Activated CD8-positive, alpha-beta memory T cell treated with anti-CD3 and anti-CD28 coated beads, Interleukin-2, amount 50 U/mL, for 1 hour (primary cell): ENCODE measurements around the gene R3HDM2.
"Not testable (repeated sequence)": the region's sequence is repeated elsewhere in the genome, so short reads cannot be mapped to it uniquely, and the experiment has no call there.

Experiments
- DNase-seq: peaks from one replicate; pipeline ENCODE4 v3.0.0-alpha.2; 2020; ENCODE audit errors: extremely low read depth

R3HDM2 gene

DNA sequence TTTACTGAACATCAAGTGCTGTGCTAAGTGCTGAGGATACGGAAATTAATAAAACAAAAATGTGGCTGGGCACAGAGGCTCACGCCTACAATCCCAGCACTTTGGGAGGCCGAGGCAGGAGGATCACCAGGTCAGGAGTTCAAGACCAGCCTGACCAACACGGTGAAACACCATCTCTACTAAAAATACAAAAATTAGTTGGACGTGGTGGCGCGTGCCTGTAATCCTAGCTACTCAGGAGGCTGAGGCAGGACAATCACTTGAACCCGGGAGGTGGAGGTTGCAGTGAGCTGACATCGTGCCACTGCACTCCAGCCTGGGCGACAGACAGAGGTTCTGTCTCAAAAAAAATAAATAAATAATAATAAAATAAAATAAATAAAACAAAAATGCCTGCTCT is 3.9 kb downstream of the R3HDM2 start:
- not testable (repeated sequence) for DNase-seq

DNA sequence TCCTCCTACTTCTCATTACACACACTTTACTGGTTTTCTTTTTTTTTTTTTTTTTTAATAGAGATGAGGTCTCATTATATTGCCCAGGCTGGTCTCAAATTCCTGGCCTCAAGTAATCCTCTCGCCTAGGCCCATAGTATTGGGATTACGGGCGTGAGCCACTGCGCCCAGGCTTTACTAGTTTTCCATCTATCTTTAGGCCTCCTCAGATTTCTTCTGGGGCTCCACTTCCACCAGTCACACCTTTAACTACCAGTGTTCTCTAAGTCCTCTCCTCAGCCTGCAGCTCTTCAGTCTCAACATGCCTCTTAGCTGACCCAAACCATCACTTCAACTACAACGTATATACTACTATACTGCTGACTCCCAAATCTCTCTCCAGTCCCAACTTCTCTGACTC is 10.4 kb downstream of the R3HDM2 start:
- no peak for DNase-seq

DNA sequence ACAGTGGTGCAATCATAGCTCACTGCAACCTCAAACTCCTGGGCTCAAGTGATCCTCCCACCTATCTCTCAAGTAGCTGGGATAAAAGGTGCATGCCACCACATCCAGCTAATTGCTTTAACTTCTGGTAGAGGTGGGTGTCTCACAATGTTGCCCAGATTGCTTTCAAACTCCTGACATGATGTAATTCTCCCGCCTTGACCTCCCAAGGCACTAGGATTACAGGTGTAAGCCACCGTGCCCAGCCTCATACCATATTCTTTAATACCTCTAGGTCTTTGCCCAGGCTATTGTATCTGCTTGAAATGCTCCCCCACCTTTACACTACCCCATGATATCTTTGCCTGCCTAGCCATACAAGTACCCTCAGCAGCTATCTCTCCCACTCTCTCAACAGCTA is 11.3 kb downstream of the R3HDM2 start:
- no peak for DNase-seq

DNA sequence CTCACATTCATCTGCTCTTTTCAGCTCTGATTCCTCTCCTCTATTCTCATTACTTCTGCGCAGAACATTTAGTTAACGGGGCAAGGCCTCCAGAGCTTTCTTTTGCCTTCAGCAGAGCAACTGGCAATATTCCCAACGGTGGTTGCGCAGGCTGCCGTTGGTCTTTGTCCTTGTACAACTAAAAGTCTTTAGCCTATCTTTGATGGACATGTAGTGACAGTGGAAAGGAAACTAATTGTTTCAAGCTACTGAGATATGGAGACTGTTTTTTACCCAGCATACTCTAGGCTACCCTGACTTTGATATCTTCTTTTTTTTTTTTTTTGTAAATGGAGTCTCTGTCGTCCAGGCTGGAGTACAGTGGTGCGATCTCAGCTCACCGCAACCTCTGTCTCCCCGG is 12.6 kb downstream of the R3HDM2 start:
- DNase-seq: no peak

DNA sequence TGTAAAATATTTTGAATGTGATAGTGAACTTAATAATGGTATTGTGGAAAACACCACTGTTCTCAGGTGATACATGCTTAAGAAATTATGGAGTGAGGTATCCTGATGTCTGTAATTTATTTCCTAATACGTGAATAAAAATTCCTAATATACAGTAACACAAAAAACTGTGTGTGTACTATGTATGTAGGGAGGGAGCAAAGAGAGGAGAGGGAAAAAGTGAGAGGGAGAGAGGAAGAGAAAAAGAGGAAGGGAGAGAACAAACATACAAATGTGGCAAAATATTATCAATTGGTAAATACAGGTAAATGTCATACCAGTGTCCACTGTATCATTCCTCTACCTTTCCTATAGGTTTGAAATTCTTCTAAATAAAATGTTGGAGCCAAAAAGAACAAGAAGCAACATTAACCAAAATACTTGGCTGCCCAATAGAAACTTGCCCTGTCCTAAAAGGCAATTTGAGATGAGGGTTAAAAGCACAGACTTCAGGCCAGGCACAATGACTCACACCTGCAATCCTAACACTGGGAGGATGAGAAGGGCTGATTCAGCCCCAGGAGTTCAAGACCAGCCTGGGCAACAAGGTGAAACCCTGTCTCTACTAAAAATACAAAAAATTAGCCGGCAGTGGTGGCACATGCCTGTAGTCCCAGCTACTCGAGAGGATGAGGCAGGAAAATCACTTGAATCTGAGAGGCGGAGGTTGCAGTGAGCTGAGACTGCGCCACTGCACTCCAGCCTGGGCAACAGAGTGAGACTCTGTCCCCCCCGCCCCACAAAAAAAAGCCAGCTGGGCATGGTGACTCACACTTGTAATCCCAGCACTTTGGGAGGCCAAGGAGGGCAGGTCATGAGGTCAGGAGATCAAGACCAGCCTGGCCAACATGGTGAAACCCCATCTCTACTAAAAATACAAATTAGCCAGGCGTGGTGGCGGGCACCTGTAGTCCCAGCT is 14.5 kb downstream of the R3HDM2 start:
- no peak for DNase-seq

DNA sequence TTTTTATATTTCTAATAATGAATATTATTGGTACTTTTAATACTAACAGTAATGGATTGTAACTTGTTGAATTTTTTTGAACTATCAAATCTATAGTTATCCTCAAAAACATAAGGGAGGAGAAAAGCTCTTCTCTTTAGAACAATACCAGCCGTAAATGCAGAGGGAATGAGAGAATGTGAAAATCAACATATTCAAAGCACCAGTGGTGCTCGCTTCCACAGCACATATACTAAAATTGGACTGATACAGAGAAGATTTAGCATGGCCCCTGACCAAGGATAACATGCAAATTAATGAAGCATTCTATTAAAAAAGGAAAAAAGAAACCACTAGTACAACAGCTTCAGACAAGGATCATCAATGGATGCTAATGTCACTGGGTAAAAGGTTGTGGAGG is 15.8 kb downstream of the R3HDM2 start:
- no peak for DNase-seq

DNA sequence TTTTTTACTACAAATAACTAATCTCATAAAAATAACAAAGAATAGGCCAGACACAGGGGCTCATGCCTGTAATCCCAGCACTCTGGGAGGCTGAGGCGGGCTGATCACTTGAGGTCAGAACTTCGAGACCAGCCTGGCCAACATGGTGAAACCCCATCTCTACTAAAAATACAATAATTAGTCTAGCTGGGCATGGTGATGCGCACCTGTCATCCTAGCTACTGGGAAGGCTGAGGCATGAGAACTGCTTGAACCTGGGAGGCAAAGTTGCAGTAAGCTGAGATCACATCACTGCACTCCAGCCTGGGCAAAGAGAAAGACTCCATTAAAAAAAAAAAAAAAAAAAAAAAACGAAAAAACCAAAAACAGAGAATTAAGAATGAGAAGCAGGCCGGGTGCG is 16.7 kb downstream of the R3HDM2 start:
- DNase-seq: not testable (repeated sequence)

DNA sequence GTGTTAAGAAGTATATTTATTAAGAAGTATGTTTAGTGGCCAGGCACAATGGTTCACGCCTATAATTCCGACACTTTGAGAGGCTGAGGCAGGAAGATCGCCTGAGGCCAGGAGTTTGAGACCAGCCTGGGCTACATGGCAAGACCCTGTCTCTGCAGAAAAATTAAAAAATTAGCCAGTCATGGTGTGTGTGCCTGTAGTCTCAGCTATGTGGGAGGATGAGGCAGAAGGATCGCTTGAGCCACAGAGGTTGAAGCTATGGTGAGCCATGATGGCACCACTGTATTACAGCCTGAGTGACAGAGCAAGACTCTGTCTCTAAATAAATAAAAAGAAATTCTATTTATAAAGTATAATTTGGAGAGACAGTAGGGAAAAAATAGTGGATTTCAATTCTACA is 20.3 kb downstream of the R3HDM2 start:
- DNase-seq: no peak

DNA sequence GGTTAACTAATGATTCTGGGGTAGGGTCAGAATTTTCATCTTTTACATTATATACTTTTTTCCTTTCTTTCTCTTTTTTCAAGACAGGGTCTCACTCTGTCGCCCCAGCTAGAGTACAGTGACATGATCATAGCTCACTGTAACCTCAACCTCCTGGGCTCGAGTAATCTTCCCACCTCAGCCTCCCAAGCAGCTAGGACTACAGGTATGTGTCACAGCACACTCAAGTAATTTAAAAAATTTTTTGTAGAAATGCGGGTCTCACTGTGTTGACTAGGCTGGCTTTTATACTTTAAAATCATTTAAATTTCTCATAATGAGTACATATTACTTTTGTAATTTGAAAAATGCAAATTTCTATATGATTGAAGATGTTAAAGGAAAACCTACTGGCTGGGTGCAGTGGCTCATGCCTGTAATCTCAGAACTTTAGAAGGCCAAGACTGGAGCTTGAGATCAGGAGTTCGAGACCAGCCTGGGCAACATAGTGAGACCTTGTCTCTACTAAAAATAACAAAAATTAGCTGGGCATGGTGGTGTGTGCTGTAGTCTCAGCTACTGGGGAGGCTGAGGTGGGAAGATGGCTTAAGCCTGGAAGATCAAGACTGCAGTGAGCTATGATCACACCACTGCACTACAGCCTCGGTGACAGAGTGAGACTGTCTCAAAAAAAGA is 25.7 kb downstream of the R3HDM2 start:
- DNase-seq: no peak

DNA sequence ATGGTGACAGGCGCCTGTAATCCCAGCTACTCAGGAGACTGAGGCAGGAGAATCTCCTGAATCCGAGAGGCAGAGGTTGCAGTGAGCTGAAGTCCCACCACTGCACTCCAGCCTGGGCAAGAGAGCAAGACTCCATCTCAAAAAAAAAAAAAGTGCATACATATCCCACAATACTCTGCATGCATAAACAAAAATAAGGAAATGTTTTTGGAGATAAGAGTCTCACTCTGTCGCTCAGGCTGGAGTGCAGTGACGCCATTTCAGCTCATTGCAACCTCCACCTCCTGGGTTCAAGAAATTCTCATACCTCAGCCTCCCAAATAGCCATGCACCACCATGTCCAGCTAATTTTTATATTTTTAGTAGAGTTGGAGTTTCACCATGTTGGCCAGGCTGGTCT is 28.7 kb downstream of the R3HDM2 start:
- DNase-seq: not testable (repeated sequence)

DNA sequence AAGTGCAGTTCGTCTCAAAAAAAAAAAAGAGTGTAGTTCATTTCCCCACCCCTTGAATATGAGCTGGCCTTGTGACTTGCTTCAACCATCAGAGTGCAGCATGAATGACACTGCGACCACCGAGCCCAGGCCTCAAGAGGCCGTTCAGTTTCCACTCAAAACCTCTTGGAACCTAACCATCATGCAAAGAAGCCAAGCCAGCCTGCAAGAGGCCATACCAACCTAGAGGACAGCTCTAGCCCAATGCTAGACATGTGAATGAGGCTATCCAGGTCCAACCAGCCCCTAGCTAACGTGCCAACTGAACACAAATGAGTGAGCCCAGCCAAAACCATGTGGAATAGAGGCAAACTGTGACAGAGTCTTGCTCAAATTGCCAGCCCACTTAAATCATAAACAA is 29.7 kb downstream of the R3HDM2 start:
- no peak for DNase-seq

DNA sequence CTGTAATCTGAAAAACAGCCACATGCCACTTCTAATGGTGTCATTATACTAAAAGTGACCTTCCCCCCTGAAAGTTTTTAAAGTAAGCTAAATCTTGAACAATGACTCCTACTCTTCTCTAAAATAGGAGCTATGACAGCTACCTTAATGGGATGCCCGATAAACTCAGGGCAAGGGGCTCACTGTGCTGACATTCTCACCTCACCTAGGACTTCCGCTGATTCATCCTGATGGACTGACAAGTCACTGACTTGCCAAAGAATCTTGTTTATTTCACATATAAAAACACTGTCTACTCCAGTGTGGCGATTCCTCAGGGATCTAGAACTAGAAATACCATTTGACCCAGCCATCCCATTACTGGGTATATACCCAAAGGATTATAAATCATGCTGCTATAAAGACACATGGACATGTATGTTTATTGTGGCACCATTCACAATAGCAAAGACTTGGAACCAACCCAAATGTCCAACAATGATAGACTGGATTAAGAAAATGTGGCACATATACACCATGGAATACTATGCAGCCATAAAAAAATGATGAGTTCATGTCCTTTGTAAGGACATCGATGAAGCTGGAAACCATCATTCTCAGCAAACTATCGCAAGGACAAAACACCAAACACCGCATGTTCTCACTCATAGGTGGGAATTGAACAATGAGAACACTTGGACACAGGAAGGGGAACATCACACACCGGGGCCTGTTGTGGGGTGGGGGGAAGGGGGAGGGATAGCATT is 31.0 kb downstream of the R3HDM2 start:
- DNase-seq: not testable (repeated sequence)

DNA sequence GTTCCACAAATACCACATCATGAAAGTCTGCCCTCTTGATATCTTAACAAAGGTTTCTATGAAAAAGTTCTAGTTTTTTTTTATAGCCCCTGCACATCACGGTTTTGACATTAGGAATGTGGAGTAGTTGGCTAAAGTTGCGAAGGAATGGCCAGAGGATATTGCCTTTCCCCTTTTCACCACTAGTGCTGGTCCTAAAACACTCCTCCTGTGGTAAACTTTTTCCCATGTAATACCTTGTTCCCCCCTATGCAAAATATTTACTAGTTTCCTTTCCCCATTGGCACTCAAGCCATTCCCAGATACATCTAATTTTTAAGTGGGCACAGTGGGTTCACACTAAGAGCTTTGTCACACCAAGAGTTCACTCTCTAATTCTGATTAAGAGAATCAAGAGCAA is 33.4 kb downstream of the R3HDM2 start:
- no peak for DNase-seq

DNA sequence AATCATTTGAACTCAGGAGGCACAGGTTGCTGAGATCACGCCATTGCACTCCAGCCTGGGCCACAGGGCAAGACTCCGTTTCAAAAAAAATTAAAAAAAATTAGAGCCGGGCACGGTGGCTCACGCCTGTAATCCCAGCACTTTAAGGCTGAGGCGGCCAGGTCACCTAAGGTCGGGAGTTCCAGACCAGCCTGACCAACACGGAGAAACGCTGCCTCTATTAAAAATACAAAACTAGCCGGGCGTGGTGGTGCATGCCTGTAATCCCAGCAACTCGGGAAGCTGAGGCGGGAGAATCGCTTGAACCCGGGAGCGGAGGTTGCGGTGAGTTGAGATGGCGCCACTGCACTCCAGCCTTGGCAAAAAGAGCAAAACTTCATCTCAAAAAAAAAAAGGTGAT is 35.7 kb downstream of the R3HDM2 start:
- no peak for DNase-seq

DNA sequence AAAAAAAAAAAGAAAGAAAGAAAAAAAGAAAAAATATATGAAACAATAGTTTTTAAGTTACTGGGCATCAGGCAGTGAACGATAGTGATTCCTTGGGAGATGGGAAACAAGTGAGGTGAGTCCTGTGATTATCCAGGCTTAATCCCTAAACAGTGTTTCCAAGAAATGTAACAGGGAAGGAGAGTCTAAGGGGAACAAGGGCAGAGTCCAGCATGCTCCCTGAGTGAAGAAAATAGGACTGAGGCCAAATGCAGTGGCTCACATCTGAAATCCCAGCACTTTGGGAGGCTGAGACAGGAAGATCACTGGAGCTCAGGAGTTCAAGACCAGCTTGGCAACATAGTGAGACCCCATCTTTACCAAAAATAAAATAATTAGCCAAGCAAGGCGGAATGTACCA is 40.7 kb downstream of the R3HDM2 start:
- no peak for DNase-seq

DNA sequence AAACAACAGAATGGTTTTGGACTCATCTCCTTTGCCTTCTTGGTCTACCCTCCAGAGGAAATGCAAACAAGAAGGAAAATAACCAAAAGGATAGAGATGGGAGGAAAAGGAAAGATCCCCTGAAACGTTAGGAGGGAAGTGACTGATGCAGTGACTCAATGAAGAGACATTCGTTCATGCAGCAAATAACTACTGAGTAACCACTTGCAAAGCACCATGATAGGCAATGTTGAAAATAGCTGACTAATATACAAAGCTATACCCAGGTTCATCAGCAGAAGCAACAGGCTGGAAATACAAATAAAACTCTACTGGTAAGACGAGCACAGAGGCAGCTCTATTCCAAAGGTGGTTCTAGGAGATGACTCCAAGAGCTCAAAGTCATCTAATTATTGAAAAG is 41.8 kb downstream of the R3HDM2 start:
- DNase-seq: no peak

DNA sequence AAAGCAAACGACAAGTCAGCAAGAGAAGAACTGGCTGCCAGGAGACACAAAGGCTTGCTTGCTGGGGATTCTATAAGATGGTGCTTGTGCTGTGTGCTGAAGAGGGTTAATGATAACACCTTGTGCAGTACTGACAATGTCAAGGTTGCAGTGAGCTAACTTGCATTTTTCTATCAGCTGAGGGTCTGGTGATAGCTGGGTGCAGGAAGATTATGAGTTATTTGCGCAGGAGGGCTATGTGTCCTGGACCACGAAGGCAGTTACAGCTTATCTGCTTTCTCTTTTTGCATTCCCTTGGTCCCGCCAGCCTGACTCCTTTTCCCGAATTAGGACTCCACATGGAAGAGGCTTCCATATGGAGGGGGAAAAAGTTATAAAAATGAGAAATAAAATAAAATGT is 42.4 kb downstream of the R3HDM2 start:
- no peak for DNase-seq

DNA sequence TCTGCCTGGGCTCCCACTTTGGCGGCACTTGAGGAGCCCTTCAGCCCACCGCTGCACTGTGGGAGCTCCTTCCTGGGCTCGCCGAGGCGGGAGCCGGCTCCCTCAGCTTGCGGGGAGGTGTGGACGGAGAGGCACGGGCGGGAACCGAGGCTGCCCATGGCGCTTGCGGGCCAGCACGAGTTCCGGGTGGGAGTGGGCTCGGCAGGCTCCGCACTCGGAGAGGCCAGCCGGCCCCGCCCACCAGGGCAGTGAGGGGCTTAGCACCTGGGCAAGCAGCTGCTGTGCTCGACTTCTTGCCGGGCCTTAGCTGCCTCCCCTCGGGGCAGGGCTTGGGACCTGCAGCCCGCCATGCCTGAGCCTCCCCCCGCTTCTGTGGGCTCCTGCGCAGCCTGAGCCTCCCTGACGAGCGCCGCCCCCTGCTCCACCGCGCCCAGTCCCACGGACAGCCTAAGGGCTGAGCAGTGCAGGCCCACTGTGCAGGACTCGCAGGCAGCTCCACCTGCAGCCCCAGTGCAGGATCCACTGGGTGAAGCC is 44.6 kb downstream of the R3HDM2 start:
- no peak for DNase-seq

DNA sequence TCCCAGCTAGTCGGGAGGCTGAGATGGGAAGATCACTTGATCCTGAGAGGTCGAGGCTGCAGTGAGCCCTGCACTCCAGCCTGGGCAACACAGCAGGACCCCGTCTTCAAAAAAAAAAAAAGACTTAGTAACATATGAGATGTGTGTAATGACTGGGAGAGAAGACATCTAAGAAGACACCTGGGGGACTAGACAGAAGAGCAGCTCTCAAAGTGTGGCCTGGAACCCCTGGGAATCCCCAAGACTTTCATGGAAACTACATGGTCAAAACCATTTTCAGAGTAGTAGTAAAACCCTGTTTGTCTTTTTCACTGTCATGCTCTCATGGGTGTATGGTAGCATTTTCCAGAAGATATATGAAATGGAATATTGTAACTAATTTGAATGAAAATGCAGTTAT is 45.3 kb downstream of the R3HDM2 start:
- no peak for DNase-seq

DNA sequence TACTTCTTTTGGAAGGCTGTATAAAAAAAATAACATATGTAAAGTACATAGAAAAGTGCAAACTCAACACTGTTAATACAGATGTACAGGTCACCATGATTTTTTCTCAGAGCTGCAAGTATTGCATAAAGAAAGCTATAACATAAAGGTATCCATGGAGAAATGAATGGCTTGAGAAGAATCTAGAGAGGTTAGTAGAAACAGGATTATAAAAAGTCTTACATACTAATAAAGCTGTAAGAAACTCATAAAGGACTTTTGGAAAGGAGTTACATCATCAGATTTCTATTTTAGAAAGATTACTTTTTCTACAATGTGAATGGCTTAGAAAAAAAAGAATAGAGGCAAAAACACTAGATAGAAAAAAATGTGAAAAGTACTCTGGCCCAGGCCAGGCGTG is 46.4 kb downstream of the R3HDM2 start:
- DNase-seq: no peak

DNA sequence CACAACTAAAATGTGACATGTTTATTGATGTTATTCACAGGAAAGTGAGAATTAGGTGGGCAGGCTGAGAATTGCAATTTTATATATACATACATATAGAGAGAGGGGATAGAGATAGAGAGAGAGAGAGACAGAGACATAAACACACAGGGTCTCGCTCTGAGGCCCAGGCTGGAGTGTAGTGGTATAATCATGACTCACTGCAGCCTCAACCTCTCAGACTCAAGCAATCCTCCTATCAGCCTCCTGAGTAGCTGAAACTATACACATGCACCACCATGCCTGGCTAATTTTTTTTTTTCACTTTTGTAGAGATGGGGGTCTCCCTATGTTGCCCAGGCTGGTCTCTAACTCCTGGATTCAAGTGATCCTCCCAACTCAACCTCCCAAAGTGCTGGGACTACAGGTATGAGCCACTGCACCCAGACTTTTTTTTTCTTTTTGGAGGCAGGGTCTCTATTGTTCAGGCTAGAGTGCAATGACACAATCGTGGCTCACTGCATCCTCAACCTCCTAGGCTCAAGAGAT is 49.1 kb downstream of the R3HDM2 start:
- DNase-seq: no peak

DNA sequence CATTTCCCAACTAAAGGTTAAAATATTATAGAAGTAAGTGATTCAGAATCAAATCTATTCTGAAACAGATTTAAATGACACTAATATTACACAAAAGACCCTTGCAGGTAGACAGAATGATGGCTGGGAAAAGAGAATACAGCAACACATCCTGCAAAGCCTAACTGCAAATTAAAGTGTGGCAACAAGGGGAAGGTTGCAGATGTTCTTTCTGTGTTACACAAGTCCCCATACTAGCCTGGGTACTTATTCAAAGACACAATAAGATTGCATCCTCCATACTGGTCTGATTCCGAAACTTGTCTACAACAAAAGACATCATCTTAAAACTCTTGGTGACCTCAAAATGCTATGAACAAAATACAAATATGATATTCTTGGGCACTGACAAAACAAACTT is 50.5 kb downstream of the R3HDM2 start:
- no peak for DNase-seq
